Left cardiac atrium (tissue), 4 donors: Measurements from ENCODE around the gene ARHGEF38. TPM values are rescaled to one million over a fixed set of nuclear protein-coding genes. Genes with fewer than 3 reads are reported as not detected.

Experiments used
- ATAC-seq, 2 donors: fragments of 200-7000 bp; cut with Tn5 transposase; one replicate each; pipeline ENCODE4 v1.9.1; 2020; ENCODE audit warnings: mild to moderate bottlenecking in 2 of 2, moderate library complexity in 2 of 2
- DNase-seq: peaks from one replicate; pipeline ENCODE4 v3.0.0-alpha.2; 2020
- intact Hi-C, 2 donors: fragments of 100-400 bp; cut with DNase I; formaldehyde crosslinking; loops; one replicate each; pipeline versions ENCODE4 v1.14.1 to v1.15.1; 2022 to 2023
- long read RNA-seq: library from polyadenylated mRNA; unstranded; transcript quantifications from one replicate; pipeline ENCODE4 v2.0.0, GENCODE V29; 2021
- total RNA-seq, 2 donors: library from RNA; stranded (reverse); fragmentation: NEBNext Ultra II Directional; extraction: Animal tissue kit (Norgen Biotek cat#: 25700); gene quantifications; one replicate each; pipeline ENCODE4 v1.2.1, GENCODE V29; 2021
- donor health status: DM: no; HTN: yes; CAD: no.
- donor health status: DM: no; HTN: yes; CAD: no; lungs with severe emphysema.
- donor health status: DM: yes; HTN: yes; CAD: no.
- donor health status: Dilated cardiomyopathy.

The ARHGEF38 gene
- total RNA-seq: not detected
- long read RNA-seq: 0 reads

- intact Hi-C loops: no loop called here
- ATAC-seq (no peak), DNase-seq (no peak)
These were observed at the start of gene ARHGEF38 for GRCh38 chr4:105551965-105552746. Gene ARHGEF38 (plus strand): TSS chr4:105552620. CDS start chr4:105552766, 146 bp downstream.

GRCh38 chr4:105503484-105503883 is 48.9 kb upstream of the ARHGEF38 start:
- DNase-seq: no peak
- no peak for ATAC-seq
- intact Hi-C loops: no loop called here

- DNase-seq (no peak), ATAC-seq (no peak)
- intact Hi-C loops: no loop called here
These were observed 47.7 kb upstream of the ARHGEF38 start for GRCh38 chr4:105504744-105505143.

- intact Hi-C loops: no loop called here
- ATAC-seq (peak in 1 of 2 donors; percentile 66), DNase-seq (no peak)
These were observed 43.1 kb upstream of the ARHGEF38 start for GRCh38 chr4:105509291-105509690.

GRCh38 chr4:105509714-105510113 is 42.7 kb upstream of the ARHGEF38 start:
- DNase-seq (no peak), ATAC-seq (no peak)
- intact Hi-C loops: no loop called here

- intact Hi-C loops: no loop called here
- ATAC-seq (no peak), DNase-seq (no peak)
These were observed 42.2 kb upstream of the ARHGEF38 start for GRCh38 chr4:105510245-105510644.

- intact Hi-C loops: loop anchor here (2.0 to 5.0 kb wide), 3 partner anchors 146 to 196 kb away; no protein-coding TSS in a partner anchor
- peak in 1 of 2 donors; percentile 41 for ATAC-seq
- peak; percentile 18 for DNase-seq
These were observed 31.3 kb upstream of the ARHGEF38 start for GRCh38 chr4:105520819-105521790.

- no peak for DNase-seq
- intact Hi-C loops: no loop called here
- no peak for ATAC-seq
These were observed 25.8 kb upstream of the ARHGEF38 start for GRCh38 chr4:105526656-105527055.

- intact Hi-C loops: no loop called here
- ATAC-seq (no peak), DNase-seq (no peak)
These were observed 25.3 kb upstream of the ARHGEF38 start for GRCh38 chr4:105527081-105527480.

- intact Hi-C loops: no loop called here
- no peak for ATAC-seq
These were observed 15.8 kb upstream of the ARHGEF38 start for GRCh38 chr4:105536601-105537000.

GRCh38 chr4:105541420-105541819 is 11.0 kb upstream of the ARHGEF38 start:
- intact Hi-C loops: no loop called here
- no peak for ATAC-seq
- no peak for DNase-seq

More at GRCh38 chr4:105536601-105537000, 15.8 kb upstream of the ARHGEF38 start:
- DNase-seq: no peak

GRCh38 chr4:105542039-105542438 is 10.4 kb upstream of the ARHGEF38 start:
- DNase-seq (no peak), ATAC-seq (no peak)
- intact Hi-C loops: no loop called here

- intact Hi-C loops: no loop called here
- DNase-seq (no peak), ATAC-seq (no peak)
These were observed 9.1 kb upstream of the ARHGEF38 start for GRCh38 chr4:105543346-105543745.

GRCh38 chr4:105543881-105544280 is 8.5 kb upstream of the ARHGEF38 start:
- no peak for DNase-seq
- intact Hi-C loops: no loop called here
- no peak for ATAC-seq

- intact Hi-C loops: no loop called here
- no peak for ATAC-seq
- DNase-seq: no peak
These were observed 7.7 kb upstream of the ARHGEF38 start for GRCh38 chr4:105544520-105545286.

GRCh38 chr4:105546086-105546485 is 6.3 kb upstream of the ARHGEF38 start:
- ATAC-seq: no peak
- no peak for DNase-seq
- intact Hi-C loops: no loop called here

- intact Hi-C loops: no loop called here
- no peak for ATAC-seq
- DNase-seq: no peak
These were observed 4.7 kb upstream of the ARHGEF38 start for GRCh38 chr4:105547769-105548168.

GRCh38 chr4:105548483-105548882 is 3.9 kb upstream of the ARHGEF38 start:
- intact Hi-C loops: no loop called here
- DNase-seq (no peak), ATAC-seq (no peak)

GRCh38 chr4:105550641-105551040 is 1.8 kb upstream of the ARHGEF38 start:
- no peak for ATAC-seq
- no peak for DNase-seq
- intact Hi-C loops: no loop called here
